IMR-90 (cell line): ENCODE results near the gene FBXW11. TPM values are rescaled to one million over a fixed set of nuclear protein-coding genes. Genes with fewer than 3 reads are reported as not detected.

Experiments
- ATAC-seq: fragments of 200-7000 bp; cut with Tn5 transposase; 2 replicates; pipeline ENCODE4 v1.9.1; 2020; ENCODE audit warnings: low read depth, mild to moderate bottlenecking, moderate library complexity
- BruUV-seq: library from RNA; stranded (reverse); fragments of 400-500 nt; replicated peaks from 2 replicates; lab custom pipeline; 2021; lab: Mats Ljungman, UMichigan
- CTCF ChIA-PET: fragments of 300-600 bp; formaldehyde crosslinking; extraction: SDS; loops from one replicate; lab custom pipeline; 2021; ENCODE audit warnings: antibody characterized with exemption; lab: Yijun Ruan, JAX
- POLR2A ChIA-PET: fragments of 300-600 bp; sonication (Branson Sonifier 250); formaldehyde crosslinking; loops from one replicate; lab custom pipeline; 2022; ENCODE audit warnings: antibody characterized with exemption; ENCODE audit not compliant: unreplicated experiment; lab: Charles Lee
- DNase-seq: peaks from one replicate; pipeline ENCODE4 v3.0.0; 2013
- H2AFZ ChIP-seq: replicated peaks from 2 replicates; pipeline ENCODE3; 2013; ENCODE audit warnings: low read length, mild to moderate bottlenecking; ENCODE audit not compliant: poor library complexity
- H2AK5ac ChIP-seq: 2 replicates; pipeline ENCODE4 v1.6.1; 2013; ENCODE audit warnings: low read depth, low read length, inconsistent platforms
- H2AK9ac ChIP-seq: replicated peaks from 2 replicates; pipeline ENCODE3; 2013; ENCODE audit warnings: mild to moderate bottlenecking, low read depth, low read length, moderate library complexity; ENCODE audit not compliant: poor library complexity
- H2BK120ac ChIP-seq: 2 replicates; pipeline ENCODE4 v1.6.1; 2013; ENCODE audit warnings: low read depth, low read length, inconsistent platforms
- H2BK15ac ChIP-seq: 3 replicates; pipeline ENCODE4 v1.6.1; 2013; ENCODE audit warnings: low read depth, low read length, inconsistent platforms
- H2BK20ac ChIP-seq: 2 replicates; pipeline ENCODE4 v1.6.1; 2013; ENCODE audit warnings: low read depth, mild to moderate bottlenecking, inconsistent platforms, low read length, moderate library complexity
- H2BK5ac ChIP-seq: 2 replicates; pipeline ENCODE4 v1.6.1; 2013; ENCODE audit warnings: mild to moderate bottlenecking, low read depth, low read length, inconsistent platforms; ENCODE audit not compliant: poor library complexity, severe bottlenecking
- H3K14ac ChIP-seq: replicated peaks from 2 replicates; pipeline ENCODE4 v1.6.1; 2013; ENCODE audit warnings: low read depth, low read length, inconsistent platforms
- H3K18ac ChIP-seq: 2 replicates; pipeline ENCODE4 v1.6.1; 2013; ENCODE audit warnings: low read depth, low read length, control low read depth
- H3K23ac ChIP-seq: 2 replicates; pipeline ENCODE4 v1.6.1; 2013; ENCODE audit warnings: low read depth, low read length, inconsistent platforms
- H3K27ac ChIP-seq: 2 replicates; pipeline ENCODE4 v1.5.1; 2013; ENCODE audit warnings: mild to moderate bottlenecking, control low read depth, low read length; ENCODE audit not compliant: insufficient read depth
- H3K27me3 ChIP-seq: 2 replicates; pipeline ENCODE4 v1.6.1; 2013; ENCODE audit warnings: low read length; ENCODE audit not compliant: control insufficient read depth, insufficient read depth
- H3K36me3 ChIP-seq: 2 replicates; pipeline ENCODE4 v1.6.1; 2013; ENCODE audit warnings: low read length, mixed read lengths; ENCODE audit not compliant: control insufficient read depth, insufficient read depth
- H3K4ac ChIP-seq: 2 replicates; pipeline ENCODE4 v1.6.1; 2013; ENCODE audit warnings: low read depth, low read length, inconsistent platforms
- H3K4me1 ChIP-seq: 2 replicates; pipeline ENCODE4 v1.6.1; 2013; ENCODE audit warnings: low read length, mixed read lengths; ENCODE audit not compliant: control insufficient read depth, insufficient read depth
- H3K4me2 ChIP-seq: 2 replicates; pipeline ENCODE4 v1.6.1; 2013; ENCODE audit warnings: low read depth, mild to moderate bottlenecking, control low read depth, low read length, moderate library complexity
- H3K4me3 ChIP-seq: 2 replicates; pipeline ENCODE4 v1.5.1; 2013; ENCODE audit warnings: low read depth, mild to moderate bottlenecking, control low read depth, low read length, moderate library complexity; ENCODE audit not compliant: insufficient read depth
- H3K56ac ChIP-seq: 2 replicates; pipeline ENCODE4 v1.6.1; 2013; ENCODE audit warnings: low read length, inconsistent platforms; ENCODE audit not compliant: insufficient read depth; ENCODE audit errors: extremely low read depth
- H3K79me1 ChIP-seq, 2 experiments: 2 replicates each; pipeline ENCODE4 v1.6.1; 2013; ENCODE audit warnings: low read length in 2 of 2, inconsistent platforms in 1 of 2, low read depth in 1 of 2
- H3K9ac ChIP-seq: 2 replicates; pipeline ENCODE4 v1.6.1; 2013; ENCODE audit warnings: low read depth, low read length, control low read depth
- H3K9me1 ChIP-seq: 2 replicates; pipeline ENCODE4 v1.6.1; 2013; ENCODE audit warnings: low read length, inconsistent platforms; ENCODE audit not compliant: insufficient read depth
- H3K9me3 ChIP-seq: 2 replicates; pipeline ENCODE4 v1.6.1; 2013; ENCODE audit warnings: low read length; ENCODE audit not compliant: control insufficient read depth, insufficient read depth
- H4K20me1 ChIP-seq: 2 replicates; pipeline ENCODE4 v1.6.1; 2013; ENCODE audit warnings: low read length, inconsistent platforms; ENCODE audit not compliant: insufficient read depth
- H4K5ac ChIP-seq: 2 replicates; pipeline ENCODE4 v1.6.1; 2013; ENCODE audit warnings: mild to moderate bottlenecking, low read depth, low read length, control low read depth
- H4K8ac ChIP-seq, 2 experiments: 2 replicates each; pipeline ENCODE4 v1.6.1; 2013; ENCODE audit warnings: low read depth in 2 of 2, low read length in 2 of 2, control low read depth in 1 of 2, inconsistent platforms in 1 of 2
- H4K91ac ChIP-seq: 2 replicates; pipeline ENCODE4 v1.6.1; 2013; ENCODE audit warnings: low read depth, low read length, inconsistent platforms; ENCODE audit not compliant: insufficient read depth
- BHLHE40 ChIP-seq: fragments of 150-350 bp; IDR thresholded peaks from 2 replicates; pipeline ENCODE4 v1.6.1; 2016; ENCODE audit warnings: mild to moderate bottlenecking, low read depth, low read length
- CEBPB ChIP-seq: IDR thresholded peaks from 2 replicates; pipeline ENCODE4 v1.6.1; 2012; ENCODE audit warnings: low read depth, low read length, improper control_type of control experiment
- CHD1 ChIP-seq: IDR thresholded peaks from 2 replicates; pipeline ENCODE4 v1.6.1; 2012; ENCODE audit warnings: low read depth, low read length, improper control_type of control experiment
- FOS ChIP-seq: fragments of 150-350 bp; IDR thresholded peaks from 2 replicates; pipeline ENCODE4 v1.6.1; 2016; ENCODE audit warnings: low read depth, low read length
- MAFK ChIP-seq: IDR thresholded peaks from 2 replicates; pipeline ENCODE4 v1.6.1; 2012; ENCODE audit warnings: low read depth, low read length, improper control_type of control experiment
- MAZ ChIP-seq: IDR thresholded peaks from 2 replicates; pipeline ENCODE4 v1.6.1; 2012; ENCODE audit warnings: low read depth, mild to moderate bottlenecking, low read length, improper control_type of control experiment, moderate library complexity, borderline replicate concordance
- MXI1 ChIP-seq: IDR thresholded peaks from 2 replicates; pipeline ENCODE4 v1.6.1; 2012; ENCODE audit warnings: low read depth, mild to moderate bottlenecking, low read length, moderate library complexity, borderline replicate concordance
- NFE2L2 ChIP-seq: fragments of 150-350 bp; IDR thresholded peaks from 2 replicates; pipeline ENCODE4 v1.6.1; 2016; ENCODE audit warnings: low read depth, mild to moderate bottlenecking, low read length
- POLR2A ChIP-seq: IDR thresholded peaks from 2 replicates; pipeline ENCODE4 v1.6.1; 2012; ENCODE audit warnings: mild to moderate bottlenecking, low read depth, low read length
- RAD21 ChIP-seq: IDR thresholded peaks from 2 replicates; pipeline ENCODE4 v1.6.1; 2012; ENCODE audit warnings: low read length, improper control_type of control experiment
- RCOR1 ChIP-seq: IDR thresholded peaks from 2 replicates; pipeline ENCODE4 v1.6.1; 2012; ENCODE audit warnings: mild to moderate bottlenecking, low read length, improper control_type of control experiment; ENCODE audit not compliant: insufficient replicate concordance
- RFX5 ChIP-seq: IDR thresholded peaks from 2 replicates; pipeline ENCODE4 v1.8.0; 2012; ENCODE audit warnings: low read depth, mild to moderate bottlenecking, low read length, moderate library complexity
- SMC3 ChIP-seq: fragments of 150-350 bp; IDR thresholded peaks from 2 replicates; pipeline ENCODE4 v1.6.1; 2016; ENCODE audit warnings: low read depth, mild to moderate bottlenecking, antibody characterized with exemption, low read length, moderate library complexity
- WGBS, 2 experiments: methylation state at CpG; one replicate each; pipeline versions ENCODE4 v1.1.5 to v1.1.7; 2013; ENCODE audit warnings: missing lambda C conversion rate in 2 of 2; ENCODE audit not compliant: insufficient read length in 1 of 2; ENCODE audit errors: extremely low coverage in 2 of 2; 5-methylcytosine and 5-hydroxymethylcytosine counted together
- dilution Hi-C: fragments of 300-500 bp; cut with HindIII; formaldehyde crosslinking; loops from one replicate; pipeline ENCODE4 v1.14.3; 2018; ENCODE audit warnings: low sequenced_read_pairs; ENCODE audit not compliant: unreplicated experiment
- in situ Hi-C: fragments of 300-500 bp; cut with MboI; formaldehyde crosslinking; loops from 3 replicates; pipeline ENCODE4 v1.14.3; 2019; ENCODE audit warnings: low sequenced_read_pairs, inconsistent platforms, mixed read lengths
- intact Hi-C: fragments of 100-400 bp; cut with micrococcal nuclease; formaldehyde crosslinking; loops from 2 replicates; pipeline ENCODE4 v1.10.0; 2022
- polyA plus RNA-seq, 3 experiments: library from polyadenylated mRNA; depleted of rRNA; stranded (reverse); fragments of >200 nt; gene quantifications; 2 replicates each; pipeline ENCODE4 v1.2.3, GENCODE V29; 2012; ENCODE audit warnings: low replicate concordance in 1 of 3
- total RNA-seq: library from RNA; depleted of rRNA; stranded (reverse); fragments of >200 nt; gene quantifications from 2 replicates; pipeline ENCODE4 v1.2.3, GENCODE V29; 2012
- TF ChIP-seq, protein P1 (sequence below): fragments of 150-350 bp; IDR thresholded peaks from 2 replicates; pipeline ENCODE4 v1.6.1; 2016; ENCODE audit warnings: low read depth, mild to moderate bottlenecking, low read length, moderate library complexity, borderline replicate concordance
- TF ChIP-seq, protein P2 (sequence below): fragments of 150-350 bp; IDR thresholded peaks from 2 replicates; pipeline ENCODE4 v1.6.1; 2017; ENCODE audit warnings: mild to moderate bottlenecking, antibody characterized with exemption, low read length, low read depth
- TF ChIP-seq, protein P3 (sequence below): conservative IDR thresholded peaks from 2 replicates; pipeline ENCODE4 v1.5.1; 2012; ENCODE audit warnings: mild to moderate bottlenecking, low read depth, low read length, improper control_type of control experiment

The FBXW11 gene
- total and polyA plus RNA-seq, 2 of the 4 experiments (the other 2 are of a cell fraction) = 34.3 to 97.1 TPM

DNA sequence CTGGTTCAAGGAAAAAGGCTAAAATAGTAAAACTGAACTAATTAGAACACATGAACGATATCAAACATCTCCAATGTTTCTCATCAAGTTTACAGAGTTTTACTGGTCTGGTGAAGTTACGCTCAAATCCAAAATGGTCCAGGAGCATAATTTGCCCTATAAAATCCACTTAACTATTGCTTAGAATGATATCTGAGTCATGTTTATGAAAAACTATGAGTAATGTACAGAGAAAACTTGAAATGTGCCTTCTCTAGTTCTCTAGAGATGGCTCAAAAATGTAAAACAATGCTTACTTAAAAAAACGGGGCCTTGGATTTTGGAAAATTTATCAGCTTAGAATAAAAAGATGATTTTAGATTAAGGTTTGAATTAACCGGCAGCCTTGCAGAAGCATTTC lies 108.1 kb downstream of the FBXW11 start:
- Histone ChIP-seq H3K9me1 (no peaks in the 10 kb centered on the region; the same call in 1 of the 2 replicates), H3K9ac (no peak overlapping the region), H3K4me2 (no peak overlapping the region), H2AK5ac (no peak overlapping the region), H3K56ac (no peak overlapping the region), H2AK9ac (no peak overlapping the region), H2AFZ (no peak overlapping the region), H3K14ac (no peak overlapping the region), H4K20me1 (peaks cover 34% of the 10 kb centered on the region), H3K36me3 (peaks cover 3% of the 10 kb centered on the region; the same call in 1 of the 2 replicates), H3K27ac (no peak overlapping the region), H3K79me1 (peaks cover 25 to 62% of the 10 kb centered on the region in 2 experiments), H4K8ac (no peak overlapping the region), H3K9me3 (no peaks in the 10 kb centered on the region), H2BK5ac (no peak overlapping the region), H3K18ac (no peak overlapping the region), H2BK15ac (no peak overlapping the region), H3K4me3 (no peak overlapping the region), H4K5ac (no peak overlapping the region), H3K23ac (no peak overlapping the region), H3K27me3 (no peaks in the 10 kb centered on the region), H3K4me1 (no peaks in the 10 kb centered on the region), H2BK20ac (no peak overlapping the region), H4K91ac (no peak overlapping the region), H2BK120ac (no peak overlapping the region), H3K4ac (no peak overlapping the region)
- TF ChIP-seq CHD1 = no peak
- no peak for TF ChIP-seq SMC3
- TF ChIP-seq, protein P1, sequence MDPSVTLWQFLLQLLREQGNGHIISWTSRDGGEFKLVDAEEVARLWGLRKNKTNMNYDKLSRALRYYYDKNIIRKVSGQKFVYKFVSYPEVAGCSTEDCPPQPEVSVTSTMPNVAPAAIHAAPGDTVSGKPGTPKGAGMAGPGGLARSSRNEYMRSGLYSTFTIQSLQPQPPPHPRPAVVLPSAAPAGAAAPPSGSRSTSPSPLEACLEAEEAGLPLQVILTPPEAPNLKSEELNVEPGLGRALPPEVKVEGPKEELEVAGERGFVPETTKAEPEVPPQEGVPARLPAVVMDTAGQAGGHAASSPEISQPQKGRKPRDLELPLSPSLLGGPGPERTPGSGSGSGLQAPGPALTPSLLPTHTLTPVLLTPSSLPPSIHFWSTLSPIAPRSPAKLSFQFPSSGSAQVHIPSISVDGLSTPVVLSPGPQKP = no peak
- TF ChIP-seq RAD21 = no peak
- TF ChIP-seq MXI1 = no peak
- no peak for TF ChIP-seq NFE2L2
- TF ChIP-seq POLR2A = no peak
- no peak for TF ChIP-seq MAZ
- TF ChIP-seq RCOR1 = no peak
- TF ChIP-seq, protein P2, sequence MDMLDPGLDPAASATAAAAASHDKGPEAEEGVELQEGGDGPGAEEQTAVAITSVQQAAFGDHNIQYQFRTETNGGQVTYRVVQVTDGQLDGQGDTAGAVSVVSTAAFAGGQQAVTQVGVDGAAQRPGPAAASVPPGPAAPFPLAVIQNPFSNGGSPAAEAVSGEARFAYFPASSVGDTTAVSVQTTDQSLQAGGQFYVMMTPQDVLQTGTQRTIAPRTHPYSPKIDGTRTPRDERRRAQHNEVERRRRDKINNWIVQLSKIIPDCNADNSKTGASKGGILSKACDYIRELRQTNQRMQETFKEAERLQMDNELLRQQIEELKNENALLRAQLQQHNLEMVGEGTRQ = no peak
- no peak for TF ChIP-seq BHLHE40
- no peak for TF ChIP-seq CEBPB
- no peak for TF ChIP-seq RFX5
- TF ChIP-seq, protein P3, sequence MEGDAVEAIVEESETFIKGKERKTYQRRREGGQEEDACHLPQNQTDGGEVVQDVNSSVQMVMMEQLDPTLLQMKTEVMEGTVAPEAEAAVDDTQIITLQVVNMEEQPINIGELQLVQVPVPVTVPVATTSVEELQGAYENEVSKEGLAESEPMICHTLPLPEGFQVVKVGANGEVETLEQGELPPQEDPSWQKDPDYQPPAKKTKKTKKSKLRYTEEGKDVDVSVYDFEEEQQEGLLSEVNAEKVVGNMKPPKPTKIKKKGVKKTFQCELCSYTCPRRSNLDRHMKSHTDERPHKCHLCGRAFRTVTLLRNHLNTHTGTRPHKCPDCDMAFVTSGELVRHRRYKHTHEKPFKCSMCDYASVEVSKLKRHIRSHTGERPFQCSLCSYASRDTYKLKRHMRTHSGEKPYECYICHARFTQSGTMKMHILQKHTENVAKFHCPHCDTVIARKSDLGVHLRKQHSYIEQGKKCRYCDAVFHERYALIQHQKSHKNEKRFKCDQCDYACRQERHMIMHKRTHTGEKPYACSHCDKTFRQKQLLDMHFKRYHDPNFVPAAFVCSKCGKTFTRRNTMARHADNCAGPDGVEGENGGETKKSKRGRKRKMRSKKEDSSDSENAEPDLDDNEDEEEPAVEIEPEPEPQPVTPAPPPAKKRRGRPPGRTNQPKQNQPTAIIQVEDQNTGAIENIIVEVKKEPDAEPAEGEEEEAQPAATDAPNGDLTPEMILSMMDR = no peak
- TF ChIP-seq MAFK = no peak
- no peak for TF ChIP-seq FOS
- in situ Hi-C loops (no loop called here), dilution Hi-C loops (no loop called here), intact Hi-C loops (no loop called here)
- CTCF ChIA-PET = interaction anchor here (0.8 to 1.5 kb wide), 2 partner anchors 14 to 480 kb away, joined by 3 to 4 read pairs; partner anchors contain the start of gene FGF18
- peak; percentile 12 for DNase-seq
- POLR2A ChIA-PET = interaction anchor here (0.8 kb wide), 1 partner anchor 490 kb away, joined by 3 read pairs; no protein-coding TSS in a partner anchor
- no CpG with 5 or more reads among the region's 4 CpGs for WGBS, 2 experiments
- no TSS peak for BruUV-seq
- peak; percentile 33; the same call in 1 of the 2 replicates for ATAC-seq
